Left lung (tissue), 10 donors: ENCODE measurements around the gene CBX1. TPM values are rescaled to one million over a fixed set of nuclear protein-coding genes. Genes with fewer than 3 reads are reported as not detected.
A peak's percentile ranks its signal among the peaks of the same experiment; 100 is the strongest.

Experiments used
- ATAC-seq: fragments of 200-7000 bp; cut with Tn5 transposase; one replicate; pipeline ENCODE4 v1.9.1; 2020; ENCODE audit warnings: moderate library complexity
- DNase-seq, 4 donors: peaks; one replicate each; pipeline ENCODE4 v3.0.0-alpha.2; 2013 to 2020
- H3K27ac ChIP-seq, 2 donors: fragments of 200-600 bp; sonication (generic) in 1 of 2; one replicate each; pipeline versions ENCODE4 v1.5.0 to v1.8.0; 2020 to 2021
- H3K27me3 ChIP-seq, 2 donors: fragments of 200-600 bp; sonication (generic) in 1 of 2; one replicate each; pipeline versions ENCODE4 v1.5.0 to v1.8.0; 2020 to 2021
- H3K36me3 ChIP-seq, 2 donors: fragments of 200-600 bp; sonication (generic) in 1 of 2; one replicate each; pipeline versions ENCODE4 v1.5.0 to v1.8.0; 2020 to 2021
- H3K4me1 ChIP-seq, 2 donors: fragments of 200-600 bp; one replicate each; pipeline ENCODE4 v1.8.0; 2021
- H3K4me3 ChIP-seq, 2 donors: fragments of 200-600 bp; sonication (generic) in 1 of 2; one replicate each; pipeline versions ENCODE4 v1.5.0 to v1.8.0; 2020 to 2021; ENCODE audit warnings: mild to moderate bottlenecking in 1 of 2
- H3K9me3 ChIP-seq, 2 donors: fragments of 200-600 bp; sonication (generic) in 1 of 2; one replicate each; pipeline versions ENCODE4 v1.5.0 to v1.8.0; 2020 to 2021
- CTCF ChIP-seq, 2 donors: fragments of 200-600 bp; sonication (generic) in 1 of 2; IDR thresholded peaks; one replicate each; pipeline versions ENCODE4 v1.5.0 to v1.8.0; 2021; ENCODE audit warnings: antibody characterized with exemption in 2 of 2
- intact Hi-C, 2 donors: fragments of 100-400 bp; cut with DNase I; formaldehyde crosslinking; loops; one replicate each; pipeline versions ENCODE4 v1.11.2 to v1.14.2; 2022
- polyA plus RNA-seq, 6 donors: library from polyadenylated mRNA; unstranded; fragments of 120-200 nt; gene quantifications; one replicate each; pipeline ENCODE4 v1.2.1, GENCODE V29; 2013; ENCODE audit not compliant: insufficient read length in 6 of 6
- total RNA-seq, 2 donors: library from RNA; stranded (reverse); fragmentation: NEBNext Ultra II Directional; extraction: Animal tissue kit (Norgen Biotek cat#: 25700); gene quantifications; one replicate each; pipeline ENCODE4 v1.2.1, GENCODE V29; 2021
- donor health status: DM: no; HTN: yes; CAD: no.
- donor health status: DM: no; HTN: no; CAD: no.

CBX1 gene
- total and polyA plus RNA-seq, 8 donors: 43.0 to 213 (median 165) TPM

GRCh38 chr17:48060249-48060648, 41.0 kb downstream of the CBX1 start:
- H3K27ac ChIP-seq: no peak overlapping the region
- TF ChIP-seq CTCF (IDR thresholded peaks at IDR 0.05): no peak
- ATAC-seq (peak; percentile 36), DNase-seq (no peak)
- H3K36me3 ChIP-seq: peaks cover 0 to 91% of the 10 kb centered on the region in 2 donors
- intact Hi-C loops: no loop called here
- H3K4me3 ChIP-seq: no peak overlapping the region
- peaks cover 0 to 20% of the 10 kb centered on the region in 2 donors for H3K4me1 ChIP-seq
- no peaks in the 10 kb centered on the region for H3K27me3 ChIP-seq
- no peaks in the 10 kb centered on the region for H3K9me3 ChIP-seq

- Histone ChIP-seq H3K27me3 (no peaks in the 10 kb centered on the region), H3K27ac (no peak overlapping the region), H3K36me3 (peaks cover 0 to 91% of the 10 kb centered on the region in 2 donors), H3K9me3 (no peaks in the 10 kb centered on the region), H3K4me1 (peaks cover 0 to 31% of the 10 kb centered on the region in 2 donors), H3K4me3 (no peak overlapping the region)
- intact Hi-C loops: no loop called here
- TF ChIP-seq CTCF (IDR thresholded peaks at IDR 0.05): no peak
- ATAC-seq: no peak
- no peak for DNase-seq
These were observed 42.1 kb downstream of the CBX1 start for GRCh38 chr17:48059125-48059668.

GRCh38 chr17:48058393-48059124, 42.7 kb downstream of the CBX1 start:
- TF ChIP-seq CTCF (IDR thresholded peaks at IDR 0.05): no peak
- Histone ChIP-seq H3K27ac (no peak overlapping the region), H3K36me3 (peaks cover 0 to 91% of the 10 kb centered on the region in 2 donors)

GRCh38 chr17:48057626-48058025, 43.7 kb downstream of the CBX1 start:
- DNase-seq: no peak
- H3K36me3 ChIP-seq: peaks cover 0 to 90% of the 10 kb centered on the region in 2 donors
- intact Hi-C loops: no loop called here
- no peaks in the 10 kb centered on the region for H3K9me3 ChIP-seq
- ATAC-seq: no peak
- H3K4me1 ChIP-seq: peaks cover 16 to 46% of the 10 kb centered on the region in 2 donors
- H3K4me3 ChIP-seq: no peak overlapping the region
- H3K27ac ChIP-seq: no peak overlapping the region
- no peak for TF ChIP-seq CTCF (IDR thresholded peaks at IDR 0.05)
- H3K27me3 ChIP-seq: no peaks in the 10 kb centered on the region

More at GRCh38 chr17:48058393-48059124, 42.7 kb downstream of the CBX1 start:
- Histone ChIP-seq H3K27me3 (no peaks in the 10 kb centered on the region), H3K4me1 (peaks cover 6 to 37% of the 10 kb centered on the region in 2 donors), H3K9me3 (no peaks in the 10 kb centered on the region), H3K4me3 (no peak overlapping the region)
- DNase-seq (no peak), ATAC-seq (no peak)
- intact Hi-C loops: no loop called here

GRCh38 chr17:48056879-48057278, 44.4 kb downstream of the CBX1 start:
- H3K27ac ChIP-seq: no peak overlapping the region
- H3K4me1 ChIP-seq: peaks cover 22 to 54% of the 10 kb centered on the region in 2 donors
- no peaks in the 10 kb centered on the region for H3K27me3 ChIP-seq
- DNase-seq (no peak), ATAC-seq (no peak)
- no peaks in the 10 kb centered on the region for H3K9me3 ChIP-seq
- intact Hi-C loops: no loop called here
- H3K4me3 ChIP-seq: no peak overlapping the region
- H3K36me3 ChIP-seq: peaks cover 0 to 90% of the 10 kb centered on the region in 2 donors
- TF ChIP-seq CTCF (IDR thresholded peaks at IDR 0.05): no peak
